ENCODE data around the gene FUZ.

The FUZ gene, protein sequence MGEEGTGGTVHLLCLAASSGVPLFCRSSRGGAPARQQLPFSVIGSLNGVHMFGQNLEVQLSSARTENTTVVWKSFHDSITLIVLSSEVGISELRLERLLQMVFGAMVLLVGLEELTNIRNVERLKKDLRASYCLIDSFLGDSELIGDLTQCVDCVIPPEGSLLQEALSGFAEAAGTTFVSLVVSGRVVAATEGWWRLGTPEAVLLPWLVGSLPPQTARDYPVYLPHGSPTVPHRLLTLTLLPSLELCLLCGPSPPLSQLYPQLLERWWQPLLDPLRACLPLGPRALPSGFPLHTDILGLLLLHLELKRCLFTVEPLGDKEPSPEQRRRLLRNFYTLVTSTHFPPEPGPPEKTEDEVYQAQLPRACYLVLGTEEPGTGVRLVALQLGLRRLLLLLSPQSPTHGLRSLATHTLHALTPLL

GRCh38 chr19:49812997-49813861 is at the start of gene FUZ:
FUZ (minus strand) TSS chr19:49813292; CDS start chr19:49813106, 186 bp downstream.
- DNase-seq, result peak; percentile 91

- DNase-seq, result no peak
Observed at GRCh38 chr19:49862391-49863253, 49.5 kb upstream of the FUZ start.

- no peak for DNase-seq
Observed at GRCh38 chr19:49861541-49862378, 48.7 kb upstream of the FUZ start.

DNA sequence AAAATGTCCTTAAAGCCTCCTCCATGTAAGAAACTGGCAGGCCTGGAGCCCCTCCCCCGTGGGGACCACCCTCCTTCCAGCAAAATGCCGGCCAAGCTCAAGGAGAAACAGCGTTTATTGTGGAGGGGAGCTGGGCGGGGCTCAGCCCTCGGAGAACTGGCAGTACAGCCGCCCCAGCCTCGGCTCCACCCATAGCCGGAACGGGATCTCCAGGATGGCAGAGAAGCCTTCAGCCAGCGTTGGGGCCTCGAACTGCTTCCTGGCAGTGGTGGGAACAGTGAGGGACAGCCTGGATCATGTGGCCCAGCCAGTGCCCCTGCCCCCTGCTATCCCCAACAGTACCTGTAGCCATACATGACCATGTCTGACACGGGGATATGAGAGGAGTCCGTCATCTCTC is 48.0 kb upstream of the FUZ start:
- no peak for DNase-seq

- DNase-seq, result no peak
Observed at GRCh38 chr19:49860336-49861102, 47.4 kb upstream of the FUZ start.

DNA sequence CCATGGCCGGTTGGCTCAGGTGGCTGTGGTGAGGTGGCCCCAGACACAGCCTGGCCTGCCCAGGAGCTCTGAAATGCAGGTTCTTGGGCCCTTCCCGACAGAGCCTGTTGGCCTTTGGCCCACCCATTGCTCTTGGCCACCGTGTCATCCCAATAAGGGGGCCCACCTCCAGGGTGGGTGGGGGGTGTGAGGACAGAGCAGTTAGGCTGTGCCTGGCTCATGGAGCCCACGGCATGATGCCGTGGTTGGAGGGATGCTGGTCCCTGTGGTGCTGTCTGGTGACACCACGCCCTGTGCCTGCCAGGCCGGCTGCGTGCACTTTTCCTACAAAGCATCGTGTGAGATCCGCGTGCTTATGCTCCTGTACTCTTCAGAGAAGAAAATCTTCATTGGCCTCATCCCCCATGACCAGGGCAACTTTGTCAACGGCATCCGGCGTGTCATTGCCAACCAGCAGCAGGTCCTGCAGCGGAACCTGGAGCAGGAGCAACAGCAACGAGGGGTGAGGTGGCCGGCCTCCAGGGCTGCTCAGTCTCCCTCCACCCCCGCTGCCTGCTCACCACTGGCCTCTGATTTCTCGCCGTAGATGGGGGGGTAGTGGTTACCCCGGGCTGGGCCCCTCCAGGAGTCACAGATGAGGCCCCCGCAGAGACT is 46.7 kb upstream of the FUZ start:
- DNase-seq, result no peak

GRCh38 chr19:49858088-49858985 is 45.2 kb upstream of the FUZ start:
- DNase-seq, result no peak

GRCh38 chr19:49857838-49858087 is 44.7 kb upstream of the FUZ start:
- no peak for DNase-seq

GRCh38 chr19:49857061-49857837 is 44.2 kb upstream of the FUZ start:
- no peak for DNase-seq

DNA sequence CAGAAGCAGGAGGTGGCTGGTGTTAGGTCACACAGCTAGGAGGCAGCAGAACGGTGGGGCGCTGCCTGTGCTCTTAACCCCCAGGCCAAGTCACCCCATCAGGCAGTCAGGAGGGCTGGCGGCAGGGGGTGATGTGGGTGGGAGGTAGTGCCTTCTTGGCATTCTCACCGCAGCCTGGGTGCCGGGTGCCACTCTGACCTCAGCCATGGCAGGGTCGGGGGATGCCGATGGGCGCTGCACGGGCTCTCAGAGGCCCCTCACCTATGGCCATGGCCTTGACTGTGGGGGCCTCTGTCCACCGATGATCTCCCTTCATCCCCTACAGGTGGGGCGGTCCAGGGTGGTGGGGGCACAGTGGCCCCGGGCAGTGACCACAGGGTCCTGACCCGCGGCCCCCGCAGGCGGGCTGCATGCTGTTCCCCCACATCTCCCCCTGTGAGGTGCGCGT is 43.5 kb upstream of the FUZ start:
- DNase-seq, result no peak

- DNase-seq, result no peak
Observed at GRCh38 chr19:49855676-49856573, 42.8 kb upstream of the FUZ start.

DNA sequence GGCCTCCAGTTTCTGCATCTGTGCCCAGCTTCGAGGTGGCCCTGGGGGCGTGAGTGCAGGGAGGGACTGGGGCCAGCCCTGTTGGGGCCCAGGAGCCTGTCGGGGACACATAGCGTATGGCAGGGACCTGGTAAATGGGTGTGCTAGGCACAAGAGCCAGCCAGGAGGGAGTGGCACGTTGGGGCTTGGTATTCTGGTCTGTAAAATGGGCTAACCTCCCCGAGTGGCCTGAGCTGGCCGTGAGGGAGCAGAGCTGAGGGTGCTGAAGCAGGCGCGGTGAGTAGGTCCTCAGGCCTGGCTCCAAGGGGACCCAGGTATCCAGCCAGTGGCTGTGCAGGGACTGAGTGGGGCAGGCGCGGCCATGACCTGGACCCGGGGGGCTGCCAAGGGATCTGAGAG is 42.2 kb upstream of the FUZ start:
- no peak for DNase-seq

DNA sequence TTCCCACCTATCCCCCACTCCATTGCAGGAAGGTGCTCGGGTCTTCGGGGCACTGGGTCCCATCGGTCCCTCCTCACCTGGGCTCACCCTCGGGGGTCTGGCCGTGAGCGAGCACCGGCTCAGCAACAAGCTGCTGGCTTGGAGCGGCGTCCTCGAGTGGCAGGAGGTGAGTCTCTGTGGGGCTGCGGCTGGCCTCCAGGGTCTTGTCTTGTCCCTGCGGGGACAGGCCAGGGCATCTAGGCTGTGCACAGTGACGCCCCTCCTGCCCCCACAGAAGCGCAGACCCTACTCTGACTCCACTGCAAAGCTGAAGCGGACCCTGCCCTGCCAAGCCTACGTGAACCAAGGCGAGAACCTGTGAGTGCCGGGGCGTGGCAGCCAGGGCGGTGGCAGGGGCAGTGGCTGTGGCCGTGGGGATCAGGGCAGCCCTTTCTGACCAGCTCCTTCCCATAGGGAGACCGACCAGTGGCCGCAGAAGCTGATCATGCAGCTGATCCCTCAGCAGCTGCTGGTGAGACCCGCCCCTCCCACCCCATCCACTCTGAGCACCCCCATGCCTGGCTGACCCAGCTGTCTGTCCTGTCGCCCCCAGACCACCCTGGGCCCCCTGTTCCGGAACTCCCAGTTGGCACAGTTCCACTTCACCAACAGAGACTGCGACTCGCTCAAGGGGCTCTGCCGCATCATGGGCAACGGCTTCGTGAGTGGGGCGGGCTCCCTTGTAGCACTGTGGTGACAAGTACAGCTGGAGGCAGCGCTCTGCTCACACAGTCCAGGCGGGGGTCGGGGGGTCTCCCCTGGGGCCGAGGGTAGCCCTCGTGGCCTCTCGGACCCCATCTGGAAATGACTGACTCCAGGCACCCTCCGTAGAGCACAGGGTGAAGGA is 41.5 kb upstream of the FUZ start:
- DNase-seq, result peak; percentile 62

- DNase-seq, result no peak
Observed at GRCh38 chr19:49853852-49854377, 40.8 kb upstream of the FUZ start.

DNA sequence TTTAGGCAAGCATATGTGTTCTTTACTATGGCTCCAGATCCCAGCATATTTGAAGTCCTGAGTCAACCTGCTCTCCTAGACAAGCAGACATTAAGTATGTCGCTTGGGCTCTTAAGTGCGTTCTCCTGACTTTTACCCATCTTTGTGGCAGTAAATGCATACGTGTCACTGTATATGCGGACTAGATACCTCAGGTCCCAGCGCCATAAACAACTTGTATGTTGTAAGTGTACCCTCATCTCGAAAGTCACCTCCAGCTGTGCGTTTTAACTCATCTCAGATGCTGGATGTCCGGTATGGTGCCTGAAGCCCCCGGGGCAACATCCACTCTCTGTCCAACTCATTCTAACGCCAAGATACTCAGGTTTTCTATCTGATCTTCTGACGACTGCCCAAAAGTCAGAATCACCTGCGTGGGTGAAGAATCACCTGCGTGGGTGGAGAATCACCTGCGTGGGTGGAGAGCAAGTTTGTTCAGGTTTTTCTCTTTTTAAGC is 39.6 kb upstream of the FUZ start:
- no peak for DNase-seq

All from activated CD8-positive, alpha-beta memory T cell treated with anti-CD3 and anti-CD28 coated beads for 24 hours (primary cell).